HEK293 (cell line): ENCODE measurements around the gene DDOST.
"Not testable (repeated sequence)": the region's sequence is repeated elsewhere in the genome, so short reads cannot be mapped to it uniquely, and the experiment has no call there.

Source experiments
- CTCF ChIA-PET: fragments of 350-600 bp; formaldehyde crosslinking; extraction: SDS; loops from one replicate; lab custom pipeline; 2021; ENCODE audit warnings: antibody characterized with exemption; lab: Yijun Ruan, JAX
- POLR2A ChIA-PET: fragments of 300-600 bp; formaldehyde crosslinking; extraction: SDS; loops from one replicate; lab custom pipeline; 2020; ENCODE audit warnings: antibody characterized with exemption, inconsistent platforms; lab: Yijun Ruan, JAX
- H3K27ac ChIP-seq: fragments of 200-500 bp; sonication (Bioruptor generic); 2 replicates; pipeline ENCODE4 v1.5.1; 2014; ENCODE audit warnings: low read depth, low read length, control low read depth, inconsistent platforms; ENCODE audit errors: extremely low read depth
- H3K36me3 ChIP-seq, 2 experiments: fragments of 200-500 bp in 1 of 2; sonication (Bioruptor generic) in 1 of 2; 1 replicate in 1 of 2; 2 replicates in 1 of 2; pipeline ENCODE4 v1.5.1; 2014 to 2017; ENCODE audit warnings: inconsistent platforms in 2 of 2, low read length in 2 of 2; ENCODE audit not compliant: control insufficient read depth in 2 of 2, insufficient read depth in 1 of 2
- H3K4me1 ChIP-seq: fragments of 200-500 bp; sonication (Bioruptor generic); 2 replicates; pipeline ENCODE4 v1.5.1; 2014; ENCODE audit warnings: mild to moderate bottlenecking, low read length, inconsistent platforms; ENCODE audit not compliant: control insufficient read depth, insufficient read depth
- H3K4me3 ChIP-seq: 2 replicates; pipeline ENCODE4 v1.5.1; 2011; ENCODE audit warnings: low read depth, mild to moderate bottlenecking, control low read depth, low read length, moderate library complexity
- H3K9me3 ChIP-seq: fragments of 200-500 bp; sonication (Bioruptor generic); 2 replicates; pipeline ENCODE4 v1.5.1; 2014; ENCODE audit warnings: low read depth, low read length, inconsistent platforms; ENCODE audit not compliant: control insufficient read depth, insufficient read depth
- GLI4 ChIP-seq: fragments of 450-650 bp; formaldehyde crosslinking; IDR thresholded peaks from 2 replicates; pipeline ENCODE4 v1.5.1; 2016; ENCODE audit warnings: missing biosample characterization, missing genetic modification characterization
- ZBTB48 ChIP-seq: fragments of 450-650 bp; formaldehyde crosslinking; IDR thresholded peaks from 2 replicates; pipeline ENCODE4 v1.5.1; 2016; ENCODE audit warnings: missing biosample characterization, missing genetic modification characterization
- ZBTB8A ChIP-seq: fragments of 450-650 bp; formaldehyde crosslinking; IDR thresholded peaks from 2 replicates; pipeline ENCODE4 v1.5.1; 2016; ENCODE audit warnings: missing biosample characterization, missing genetic modification characterization
- ZNF155 ChIP-seq: fragments of 450-650 bp; formaldehyde crosslinking; IDR thresholded peaks from 2 replicates; pipeline ENCODE4 v1.5.1; 2016; ENCODE audit warnings: missing biosample characterization, missing genetic modification characterization
- ZNF404 ChIP-seq: fragments of 450-650 bp; formaldehyde crosslinking; IDR thresholded peaks from 2 replicates; pipeline ENCODE4 v1.5.1; 2017; ENCODE audit warnings: missing biosample characterization, missing genetic modification characterization
- ZNF530 ChIP-seq: fragments of 450-650 bp; formaldehyde crosslinking; IDR thresholded peaks from 2 replicates; pipeline ENCODE4 v1.5.1; 2016; ENCODE audit warnings: low read depth, missing biosample characterization, missing genetic modification characterization
- ZNF561 ChIP-seq: fragments of 450-650 bp; IDR thresholded peaks from 2 replicates; pipeline ENCODE4 v1.5.1; 2018; ENCODE audit warnings: missing biosample characterization, missing genetic modification characterization, borderline replicate concordance
- TF ChIP-seq, protein P1 (sequence below): fragments of 450-650 bp; formaldehyde crosslinking; IDR thresholded peaks from 2 replicates; pipeline ENCODE4 v1.5.1; 2016; ENCODE audit warnings: missing biosample characterization, missing genetic modification characterization
- TF ChIP-seq, protein P2 (sequence below): fragments of 450-650 bp; formaldehyde crosslinking; conservative IDR thresholded peaks from 2 replicates; pipeline ENCODE4 v1.5.1; 2016; ENCODE audit warnings: low read depth, missing biosample characterization, missing genetic modification characterization
- TF ChIP-seq, protein P3 (sequence below): fragments of 450-650 bp; formaldehyde crosslinking; IDR thresholded peaks from 2 replicates; pipeline ENCODE4 v1.5.1; 2016; ENCODE audit warnings: missing biosample characterization, missing genetic modification characterization
- TF ChIP-seq, protein P4 (sequence below): fragments of 450-650 bp; formaldehyde crosslinking; IDR thresholded peaks from 2 replicates; pipeline ENCODE4 v1.5.1; 2017; ENCODE audit warnings: missing biosample characterization, missing genetic modification characterization
- TF ChIP-seq, protein P5 (sequence below): fragments of 450-650 bp; formaldehyde crosslinking; IDR thresholded peaks from 2 replicates; pipeline ENCODE4 v1.5.1; 2016; ENCODE audit warnings: missing biosample characterization, missing genetic modification characterization

The DDOST gene

DNA sequence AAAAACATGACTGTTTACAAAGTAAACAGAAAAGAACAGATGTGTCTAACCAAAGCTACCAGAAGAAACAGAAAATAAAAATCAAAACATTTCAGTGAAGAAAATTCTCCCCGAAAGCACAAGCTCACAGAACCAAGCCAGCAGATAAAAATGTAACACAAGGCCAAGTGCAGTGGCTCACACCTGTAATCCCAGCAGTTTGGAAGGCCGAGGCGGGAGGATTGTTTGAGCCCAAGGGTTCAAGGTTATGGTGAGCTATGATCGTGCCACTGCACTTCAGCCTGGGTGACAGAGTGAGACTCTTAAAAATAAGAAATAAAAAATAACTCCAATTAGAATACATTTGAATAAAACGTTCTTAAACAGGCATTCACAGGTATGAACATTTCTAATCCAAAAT is 19.1 kb upstream of the DDOST start:
- no peak overlapping the region for H3K27ac ChIP-seq
- no peak overlapping the region for H3K4me3 ChIP-seq
- no peaks in the 10 kb centered on the region for H3K9me3 ChIP-seq
- POLR2A ChIA-PET: no interaction called here
- TF ChIP-seq, protein P1, sequence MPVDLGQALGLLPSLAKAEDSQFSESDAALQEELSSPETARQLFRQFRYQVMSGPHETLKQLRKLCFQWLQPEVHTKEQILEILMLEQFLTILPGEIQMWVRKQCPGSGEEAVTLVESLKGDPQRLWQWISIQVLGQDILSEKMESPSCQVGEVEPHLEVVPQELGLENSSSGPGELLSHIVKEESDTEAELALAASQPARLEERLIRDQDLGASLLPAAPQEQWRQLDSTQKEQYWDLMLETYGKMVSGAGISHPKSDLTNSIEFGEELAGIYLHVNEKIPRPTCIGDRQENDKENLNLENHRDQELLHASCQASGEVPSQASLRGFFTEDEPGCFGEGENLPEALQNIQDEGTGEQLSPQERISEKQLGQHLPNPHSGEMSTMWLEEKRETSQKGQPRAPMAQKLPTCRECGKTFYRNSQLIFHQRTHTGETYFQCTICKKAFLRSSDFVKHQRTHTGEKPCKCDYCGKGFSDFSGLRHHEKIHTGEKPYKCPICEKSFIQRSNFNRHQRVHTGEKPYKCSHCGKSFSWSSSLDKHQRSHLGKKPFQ: no peak
- TF ChIP-seq ZBTB8A (no peak), ZNF155 (tag by site-specific recombination) (no peak), ZNF404 (tag by site-specific recombination) (no peak), ZNF561 (tag by site-specific recombination) (no peak), GLI4 (tag by site-specific recombination) (no peak), ZBTB48 (tag by site-specific recombination) (no peak)
- TF ChIP-seq, protein P2, sequence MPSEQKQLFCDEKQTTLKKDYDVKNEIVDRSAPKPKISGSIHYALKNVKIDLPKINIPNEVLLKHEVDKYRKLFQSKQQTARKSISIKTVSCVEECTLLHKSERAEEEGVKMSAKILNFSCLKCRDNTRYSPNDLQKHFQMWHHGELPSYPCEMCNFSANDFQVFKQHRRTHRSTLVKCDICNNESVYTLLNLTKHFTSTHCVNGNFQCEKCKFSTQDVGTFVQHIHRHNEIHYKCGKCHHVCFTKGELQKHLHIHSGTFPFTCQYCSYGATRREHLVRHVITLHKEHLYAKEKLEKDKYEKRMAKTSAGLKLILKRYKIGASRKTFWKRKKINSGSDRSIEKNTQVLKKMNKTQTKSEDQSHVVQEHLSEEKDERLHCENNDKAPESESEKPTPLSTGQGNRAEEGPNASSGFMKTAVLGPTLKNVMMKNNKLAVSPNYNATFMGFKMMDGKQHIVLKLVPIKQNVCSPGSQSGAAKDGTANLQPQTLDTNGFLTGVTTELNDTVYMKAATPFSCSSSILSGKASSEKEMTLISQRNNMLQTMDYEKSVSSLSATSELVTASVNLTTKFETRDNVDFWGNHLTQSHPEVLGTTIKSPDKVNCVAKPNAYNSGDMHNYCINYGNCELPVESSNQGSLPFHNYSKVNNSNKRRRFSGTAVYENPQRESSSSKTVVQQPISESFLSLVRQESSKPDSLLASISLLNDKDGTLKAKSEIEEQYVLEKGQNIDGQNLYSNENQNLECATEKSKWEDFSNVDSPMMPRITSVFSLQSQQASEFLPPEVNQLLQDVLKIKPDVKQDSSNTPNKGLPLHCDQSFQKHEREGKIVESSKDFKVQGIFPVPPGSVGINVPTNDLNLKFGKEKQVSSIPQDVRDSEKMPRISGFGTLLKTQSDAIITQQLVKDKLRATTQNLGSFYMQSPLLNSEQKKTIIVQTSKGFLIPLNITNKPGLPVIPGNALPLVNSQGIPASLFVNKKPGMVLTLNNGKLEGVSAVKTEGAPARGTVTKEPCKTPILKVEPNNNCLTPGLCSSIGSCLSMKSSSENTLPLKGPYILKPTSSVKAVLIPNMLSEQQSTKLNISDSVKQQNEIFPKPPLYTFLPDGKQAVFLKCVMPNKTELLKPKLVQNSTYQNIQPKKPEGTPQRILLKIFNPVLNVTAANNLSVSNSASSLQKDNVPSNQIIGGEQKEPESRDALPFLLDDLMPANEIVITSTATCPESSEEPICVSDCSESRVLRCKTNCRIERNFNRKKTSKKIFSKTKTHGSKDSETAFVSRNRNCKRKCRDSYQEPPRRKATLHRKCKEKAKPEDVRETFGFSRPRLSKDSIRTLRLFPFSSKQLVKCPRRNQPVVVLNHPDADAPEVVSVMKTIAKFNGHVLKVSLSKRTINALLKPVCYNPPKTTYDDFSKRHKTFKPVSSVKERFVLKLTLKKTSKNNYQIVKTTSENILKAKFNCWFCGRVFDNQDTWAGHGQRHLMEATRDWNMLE (tag by site-specific recombination): no peak
- TF ChIP-seq, protein P3, sequence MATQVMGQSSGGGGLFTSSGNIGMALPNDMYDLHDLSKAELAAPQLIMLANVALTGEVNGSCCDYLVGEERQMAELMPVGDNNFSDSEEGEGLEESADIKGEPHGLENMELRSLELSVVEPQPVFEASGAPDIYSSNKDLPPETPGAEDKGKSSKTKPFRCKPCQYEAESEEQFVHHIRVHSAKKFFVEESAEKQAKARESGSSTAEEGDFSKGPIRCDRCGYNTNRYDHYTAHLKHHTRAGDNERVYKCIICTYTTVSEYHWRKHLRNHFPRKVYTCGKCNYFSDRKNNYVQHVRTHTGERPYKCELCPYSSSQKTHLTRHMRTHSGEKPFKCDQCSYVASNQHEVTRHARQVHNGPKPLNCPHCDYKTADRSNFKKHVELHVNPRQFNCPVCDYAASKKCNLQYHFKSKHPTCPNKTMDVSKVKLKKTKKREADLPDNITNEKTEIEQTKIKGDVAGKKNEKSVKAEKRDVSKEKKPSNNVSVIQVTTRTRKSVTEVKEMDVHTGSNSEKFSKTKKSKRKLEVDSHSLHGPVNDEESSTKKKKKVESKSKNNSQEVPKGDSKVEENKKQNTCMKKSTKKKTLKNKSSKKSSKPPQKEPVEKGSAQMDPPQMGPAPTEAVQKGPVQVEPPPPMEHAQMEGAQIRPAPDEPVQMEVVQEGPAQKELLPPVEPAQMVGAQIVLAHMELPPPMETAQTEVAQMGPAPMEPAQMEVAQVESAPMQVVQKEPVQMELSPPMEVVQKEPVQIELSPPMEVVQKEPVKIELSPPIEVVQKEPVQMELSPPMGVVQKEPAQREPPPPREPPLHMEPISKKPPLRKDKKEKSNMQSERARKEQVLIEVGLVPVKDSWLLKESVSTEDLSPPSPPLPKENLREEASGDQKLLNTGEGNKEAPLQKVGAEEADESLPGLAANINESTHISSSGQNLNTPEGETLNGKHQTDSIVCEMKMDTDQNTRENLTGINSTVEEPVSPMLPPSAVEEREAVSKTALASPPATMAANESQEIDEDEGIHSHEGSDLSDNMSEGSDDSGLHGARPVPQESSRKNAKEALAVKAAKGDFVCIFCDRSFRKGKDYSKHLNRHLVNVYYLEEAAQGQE (tag by site-specific recombination): no peak
- TF ChIP-seq, protein P4, sequence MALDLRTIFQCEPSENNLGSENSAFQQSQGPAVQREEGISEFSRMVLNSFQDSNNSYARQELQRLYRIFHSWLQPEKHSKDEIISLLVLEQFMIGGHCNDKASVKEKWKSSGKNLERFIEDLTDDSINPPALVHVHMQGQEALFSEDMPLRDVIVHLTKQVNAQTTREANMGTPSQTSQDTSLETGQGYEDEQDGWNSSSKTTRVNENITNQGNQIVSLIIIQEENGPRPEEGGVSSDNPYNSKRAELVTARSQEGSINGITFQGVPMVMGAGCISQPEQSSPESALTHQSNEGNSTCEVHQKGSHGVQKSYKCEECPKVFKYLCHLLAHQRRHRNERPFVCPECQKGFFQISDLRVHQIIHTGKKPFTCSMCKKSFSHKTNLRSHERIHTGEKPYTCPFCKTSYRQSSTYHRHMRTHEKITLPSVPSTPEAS (tag by site-specific recombination): no peak
- H3K4me1 ChIP-seq: no peaks in the 10 kb centered on the region
- H3K36me3 ChIP-seq: peaks cover 0 to 3% of the 10 kb centered on the region in 2 experiments; a peak in 1 of 3 replicates
- CTCF ChIA-PET: no interaction called here

DNA sequence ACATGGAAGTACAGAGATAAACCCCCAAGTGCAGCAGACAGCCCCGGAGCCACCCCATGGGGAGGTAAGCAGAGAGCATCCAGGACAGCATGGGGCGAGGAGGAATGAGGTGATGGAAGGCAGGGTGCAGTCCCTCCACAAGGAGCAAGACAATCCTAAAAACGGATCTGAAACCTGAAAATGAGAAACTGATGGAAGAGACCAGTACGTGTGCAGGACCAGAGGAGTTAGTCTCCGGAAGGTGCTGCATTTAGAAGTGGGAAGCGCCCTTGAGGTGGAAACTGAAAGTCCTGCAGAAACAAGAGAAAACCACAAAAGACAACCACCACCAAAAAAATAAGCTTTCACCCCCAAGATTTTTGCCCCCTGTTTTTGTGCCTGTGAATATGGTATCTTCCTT is 17.4 kb upstream of the DDOST start:
- CTCF ChIA-PET: interaction anchor here (0.7 to 0.8 kb wide), 2 partner anchors 15 to 30 kb away, joined by 3 to 4 read pairs; no protein-coding TSS in a partner anchor
- POLR2A ChIA-PET: interaction anchor here (0.7 kb wide), 1 partner anchor 488 kb away, joined by 7 read pairs; no protein-coding TSS in a partner anchor
- Histone ChIP-seq H3K4me3 (no peak overlapping the region), H3K4me1 (no peaks in the 10 kb centered on the region), H3K36me3 (peaks cover 0 to 3% of the 10 kb centered on the region in 2 experiments; a peak in 1 of 3 replicates), H3K27ac (no peak overlapping the region), H3K9me3 (no peaks in the 10 kb centered on the region)
- TF ChIP-seq ZBTB8A: no peak
- TF ChIP-seq, protein P5, sequence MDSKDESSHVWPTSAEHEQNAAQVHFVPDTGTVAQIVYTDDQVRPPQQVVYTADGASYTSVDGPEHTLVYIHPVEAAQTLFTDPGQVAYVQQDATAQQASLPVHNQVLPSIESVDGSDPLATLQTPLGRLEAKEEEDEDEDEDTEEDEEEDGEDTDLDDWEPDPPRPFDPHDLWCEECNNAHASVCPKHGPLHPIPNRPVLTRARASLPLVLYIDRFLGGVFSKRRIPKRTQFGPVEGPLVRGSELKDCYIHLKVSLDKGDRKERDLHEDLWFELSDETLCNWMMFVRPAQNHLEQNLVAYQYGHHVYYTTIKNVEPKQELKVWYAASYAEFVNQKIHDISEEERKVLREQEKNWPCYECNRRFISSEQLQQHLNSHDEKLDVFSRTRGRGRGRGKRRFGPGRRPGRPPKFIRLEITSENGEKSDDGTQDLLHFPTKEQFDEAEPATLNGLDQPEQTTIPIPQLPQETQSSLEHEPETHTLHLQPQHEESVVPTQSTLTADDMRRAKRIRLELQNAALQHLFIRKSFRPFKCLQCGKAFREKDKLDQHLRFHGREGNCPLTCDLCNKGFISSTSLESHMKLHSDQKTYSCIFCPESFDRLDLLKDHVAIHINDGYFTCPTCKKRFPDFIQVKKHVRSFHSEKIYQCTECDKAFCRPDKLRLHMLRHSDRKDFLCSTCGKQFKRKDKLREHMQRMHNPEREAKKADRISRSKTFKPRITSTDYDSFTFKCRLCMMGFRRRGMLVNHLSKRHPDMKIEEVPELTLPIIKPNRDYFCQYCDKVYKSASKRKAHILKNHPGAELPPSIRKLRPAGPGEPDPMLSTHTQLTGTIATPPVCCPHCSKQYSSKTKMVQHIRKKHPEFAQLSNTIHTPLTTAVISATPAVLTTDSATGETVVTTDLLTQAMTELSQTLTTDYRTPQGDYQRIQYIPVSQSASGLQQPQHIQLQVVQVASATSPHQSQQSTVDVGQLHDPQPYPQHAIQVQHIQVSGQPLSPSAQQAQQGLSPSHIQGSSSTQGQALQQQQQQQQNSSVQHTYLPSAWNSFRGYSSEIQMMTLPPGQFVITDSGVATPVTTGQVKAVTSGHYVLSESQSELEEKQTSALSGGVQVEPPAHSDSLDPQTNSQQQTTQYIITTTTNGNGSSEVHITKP (tag by site-specific recombination): peak; percentile 47; the same call in 1 of the 2 replicates
- no peak for TF ChIP-seq ZNF530 (tag by site-specific recombination)

DNA sequence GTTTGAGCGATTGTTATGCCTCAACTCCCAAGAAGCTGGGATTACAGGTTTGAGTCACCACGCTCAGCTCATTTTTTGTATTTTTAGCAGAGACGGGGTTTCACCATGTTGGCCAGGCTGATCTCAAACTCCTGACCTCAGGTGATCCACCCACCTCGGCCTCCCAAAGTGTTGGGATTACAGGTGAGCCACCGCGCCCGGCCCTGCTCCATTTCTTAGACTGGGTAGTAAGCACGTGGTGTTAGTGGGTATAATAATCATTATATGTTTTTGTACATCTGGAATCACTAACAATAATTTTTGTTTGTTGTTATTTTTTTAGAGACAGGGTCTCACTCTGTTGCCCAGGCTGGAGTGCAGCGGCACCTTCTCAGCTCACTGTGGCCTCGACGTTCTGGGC is 12.5 kb upstream of the DDOST start:
- H3K4me3 ChIP-seq, H3K36me3 ChIP-seq, H3K4me1 ChIP-seq, H3K9me3 ChIP-seq, H3K27ac ChIP-seq, CTCF ChIA-PET: not testable (repeated sequence)
- POLR2A ChIA-PET: interaction anchor here (0.6 kb wide), 1 partner anchor 145 kb away, joined by 3 read pairs; no protein-coding TSS in a partner anchor
